GM11168 (cell line): ENCODE data around the gene KIAA1755.

ENCODE experiments used
- in situ Hi-C: fragments of 300-500 bp; cut with MboI; formaldehyde crosslinking; loops from one replicate; pipeline ENCODE4 v1.12.0; 2022; ENCODE audit warnings: low sequenced_read_pairs; ENCODE audit not compliant: unreplicated experiment

KIAA1755 gene

DNA sequence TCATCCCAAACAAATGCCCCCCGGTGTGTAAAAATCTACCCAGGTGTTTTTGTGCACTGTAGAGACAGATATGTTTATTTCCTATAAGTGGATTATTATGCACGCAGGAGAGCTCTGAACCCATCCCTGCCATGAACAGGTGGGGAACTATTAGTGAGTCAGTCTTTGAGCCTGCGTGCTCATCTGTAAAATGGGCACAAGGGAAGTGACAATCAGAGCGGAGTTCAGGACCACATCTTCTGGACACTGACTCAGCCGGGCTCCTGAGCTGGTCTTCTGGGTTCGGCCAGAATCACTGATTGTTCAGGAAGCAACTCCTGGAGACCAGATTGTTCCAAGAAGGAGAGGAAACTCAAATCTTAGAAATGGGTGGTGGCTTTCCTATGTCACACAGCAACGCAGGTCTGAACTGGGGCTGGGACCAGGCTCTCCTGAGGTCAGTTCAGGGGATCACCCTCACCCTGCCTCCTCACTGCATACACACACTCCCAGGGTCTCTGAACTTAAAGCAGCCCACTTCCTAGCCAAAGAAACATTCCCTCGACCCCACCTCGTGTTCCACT lies 68.1 kb downstream of the KIAA1755 start:
- in situ Hi-C loops, result no loop called here

DNA sequence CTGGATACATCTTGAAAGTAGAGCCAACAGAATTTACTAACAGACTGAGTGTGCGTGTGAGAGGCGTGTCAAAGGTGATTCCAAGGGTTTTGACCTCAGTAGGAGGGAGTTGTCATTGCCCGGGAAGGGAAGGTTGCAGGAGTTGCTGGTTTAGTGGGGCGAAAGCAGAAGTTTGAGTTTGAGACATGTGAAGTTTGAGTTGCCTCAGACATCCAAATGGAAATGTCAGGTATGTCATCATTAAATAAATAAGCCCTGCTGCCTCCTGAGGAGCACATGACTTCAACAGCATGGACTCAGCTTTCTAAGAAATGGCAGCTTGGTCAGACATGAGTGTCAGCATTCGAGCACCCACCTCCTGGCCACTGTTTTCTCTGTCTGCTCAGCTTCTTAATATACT lies 68.9 kb downstream of the KIAA1755 start:
- in situ Hi-C loops, result no loop called here

DNA sequence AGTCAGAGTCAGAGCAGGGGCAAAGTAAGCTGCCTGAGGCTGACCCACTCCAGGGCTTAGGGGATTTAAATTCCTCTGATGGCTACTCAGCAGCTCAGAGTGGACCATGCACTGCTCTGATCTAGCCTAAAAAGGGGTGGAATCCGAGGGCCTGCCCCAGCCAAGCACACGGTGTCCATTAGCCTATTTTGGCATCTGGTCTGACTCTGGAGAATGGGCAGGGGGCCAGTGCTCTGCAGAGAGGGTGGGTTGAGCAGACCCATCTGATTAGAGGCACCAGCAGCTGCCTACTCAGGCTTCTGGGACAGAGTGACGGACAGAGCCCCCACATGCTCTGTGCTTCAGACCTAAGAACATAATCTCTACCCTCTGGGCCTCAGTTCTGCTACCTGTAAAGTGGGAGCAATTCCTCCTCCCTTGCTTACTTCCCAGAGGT lies 69.6 kb downstream of the KIAA1755 start:
- in situ Hi-C loops, result no loop called here

DNA sequence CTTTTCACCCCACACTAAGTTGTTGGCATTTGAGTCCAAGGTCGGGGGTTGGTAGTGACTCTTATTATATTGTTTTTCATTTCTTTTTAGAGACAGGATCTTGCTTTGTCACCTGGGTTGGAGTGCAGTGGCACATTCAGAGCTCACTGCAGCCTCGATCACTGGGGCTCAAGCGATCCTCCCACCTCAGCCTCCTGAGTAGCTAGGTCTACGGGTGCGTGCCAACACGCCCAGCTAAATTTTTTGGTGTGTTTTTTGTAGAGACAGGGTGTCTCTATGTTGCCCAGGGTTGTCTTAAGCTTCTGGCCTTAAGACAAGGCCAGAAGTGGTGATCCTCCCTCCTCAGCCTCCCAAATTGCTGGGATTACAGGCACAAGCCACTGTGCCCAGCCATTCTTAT lies 70.4 kb downstream of the KIAA1755 start:
- in situ Hi-C loops, result no loop called here

DNA sequence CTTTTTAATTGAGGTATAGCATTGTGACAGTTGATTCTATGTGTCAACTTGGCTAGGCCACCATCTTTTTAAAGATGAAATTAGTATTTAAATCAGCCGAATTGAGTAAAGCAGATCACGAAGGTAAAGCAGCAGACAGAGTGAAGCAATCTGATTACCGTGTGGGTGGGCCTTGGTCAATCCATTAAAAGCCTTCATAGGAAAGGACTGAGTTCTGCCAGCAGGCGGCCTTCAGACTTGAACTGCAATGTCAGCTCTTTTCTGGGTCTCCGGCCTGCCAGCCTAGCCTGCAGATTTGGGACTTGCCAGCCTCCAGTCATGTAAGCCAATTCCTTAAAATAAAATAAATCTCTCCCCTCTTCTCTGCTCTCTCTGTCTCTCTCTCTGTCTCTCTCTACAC lies 73.0 kb downstream of the KIAA1755 start:
- in situ Hi-C loops, result no loop called here

DNA sequence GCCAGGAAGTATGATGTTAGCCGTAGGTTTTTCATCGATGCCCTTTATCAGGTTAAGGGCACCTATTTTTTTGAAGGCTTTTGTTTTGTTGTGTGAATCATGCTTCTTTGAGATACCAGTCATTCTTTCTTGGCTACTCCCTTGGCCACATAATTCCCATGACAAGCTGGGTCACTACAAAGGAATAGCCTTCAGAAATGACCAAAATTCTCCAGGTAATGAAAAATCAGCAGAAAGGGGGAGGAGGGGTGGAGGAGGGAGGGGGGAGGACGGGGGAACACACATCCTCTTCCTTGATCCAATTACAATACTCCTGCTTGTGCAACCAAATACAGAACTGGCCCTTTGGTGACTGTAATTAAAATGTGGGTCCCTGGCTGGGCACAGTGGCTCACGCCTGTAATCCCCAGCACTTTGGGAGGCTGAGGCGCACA lies 73.7 kb downstream of the KIAA1755 start:
- in situ Hi-C loops, result no loop called here

DNA sequence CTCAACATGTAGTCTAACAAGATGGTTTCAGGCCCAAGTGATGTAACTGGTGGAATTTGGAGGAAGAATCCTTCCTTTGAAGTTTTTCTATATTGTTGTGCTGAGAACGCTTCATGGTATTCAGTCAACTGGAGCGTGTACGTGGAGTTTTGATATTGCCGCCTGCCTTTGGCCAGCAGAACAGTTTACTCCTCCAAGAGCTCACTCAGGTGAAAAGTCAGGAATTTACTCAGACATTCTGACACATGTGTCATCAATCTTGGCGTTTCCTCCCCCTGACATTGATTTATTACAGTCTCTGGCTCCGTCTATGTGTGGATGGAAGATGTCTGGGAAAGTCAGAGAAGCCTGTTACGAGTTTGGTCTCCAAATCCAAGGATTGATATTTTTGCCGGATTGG lies 76.4 kb downstream of the KIAA1755 start:
- in situ Hi-C loops, result no loop called here

DNA sequence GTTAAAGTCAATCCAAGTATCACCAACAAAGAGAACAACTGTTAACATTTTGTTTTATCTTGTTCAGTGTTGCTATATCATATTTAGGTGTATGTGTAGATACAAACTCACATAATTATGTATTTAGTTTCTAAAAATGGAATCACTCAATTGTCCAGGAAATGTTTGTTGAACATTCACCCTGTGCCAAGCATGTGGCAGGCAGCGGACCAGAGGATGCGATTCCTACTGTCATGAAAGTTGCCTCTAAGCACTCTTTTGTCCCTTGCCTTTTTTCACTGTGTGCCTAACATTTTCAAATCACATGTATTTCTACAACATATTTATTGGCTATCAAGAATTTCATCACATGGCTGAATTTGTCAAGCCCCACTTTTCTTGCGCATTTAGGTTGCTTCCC lies 78.6 kb downstream of the KIAA1755 start:
- in situ Hi-C loops, result no loop called here

DNA sequence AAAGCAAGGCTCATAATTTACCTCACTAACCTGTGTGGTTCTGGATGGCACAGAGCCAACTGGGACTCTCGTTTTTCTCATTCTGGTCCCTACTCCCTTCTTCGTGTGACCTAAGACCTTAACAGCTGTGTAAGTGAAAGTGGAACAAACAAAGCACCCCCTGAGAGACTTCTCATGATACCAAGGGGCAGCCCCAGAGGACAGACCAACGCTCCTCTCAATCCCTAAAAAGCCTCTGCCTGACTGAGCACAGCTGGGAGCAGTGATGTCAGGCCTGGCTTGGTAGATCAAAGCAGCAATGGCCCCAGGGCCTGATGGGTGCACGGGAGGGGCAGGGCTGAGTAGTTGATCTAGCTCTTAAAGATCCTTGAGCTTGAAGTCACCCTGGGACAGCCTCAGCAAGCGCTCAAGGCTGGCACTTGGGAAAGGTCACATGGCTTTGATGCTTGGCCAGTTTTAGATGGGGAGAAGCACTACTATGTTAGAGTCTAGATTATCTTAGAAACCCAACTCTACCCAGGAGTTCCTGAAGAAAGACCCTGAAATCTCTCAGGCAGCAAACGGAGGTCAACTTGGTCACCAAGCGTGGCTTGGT lies 79.2 kb downstream of the KIAA1755 start:
- in situ Hi-C loops, result no loop called here

DNA sequence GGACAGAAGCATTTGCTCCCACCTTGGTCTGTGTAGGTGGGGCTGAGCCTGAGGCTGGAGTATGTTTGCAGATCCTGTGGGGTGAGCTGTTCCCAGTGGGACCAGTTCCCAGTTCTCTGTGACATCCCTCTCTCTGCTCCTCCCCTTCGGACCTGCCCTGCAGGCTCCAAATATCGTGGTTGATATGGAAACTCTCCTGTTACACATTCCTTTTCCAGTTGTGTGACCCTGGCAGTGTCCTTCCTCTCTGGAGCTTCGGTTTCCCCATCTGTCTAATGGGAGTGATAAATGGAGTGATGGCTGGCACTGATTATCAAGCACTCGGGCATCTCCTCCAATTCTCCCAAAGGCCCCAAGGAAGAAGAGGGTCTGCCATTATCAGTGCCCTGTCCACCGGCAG lies 79.8 kb downstream of the KIAA1755 start:
- in situ Hi-C loops, result no loop called here

DNA sequence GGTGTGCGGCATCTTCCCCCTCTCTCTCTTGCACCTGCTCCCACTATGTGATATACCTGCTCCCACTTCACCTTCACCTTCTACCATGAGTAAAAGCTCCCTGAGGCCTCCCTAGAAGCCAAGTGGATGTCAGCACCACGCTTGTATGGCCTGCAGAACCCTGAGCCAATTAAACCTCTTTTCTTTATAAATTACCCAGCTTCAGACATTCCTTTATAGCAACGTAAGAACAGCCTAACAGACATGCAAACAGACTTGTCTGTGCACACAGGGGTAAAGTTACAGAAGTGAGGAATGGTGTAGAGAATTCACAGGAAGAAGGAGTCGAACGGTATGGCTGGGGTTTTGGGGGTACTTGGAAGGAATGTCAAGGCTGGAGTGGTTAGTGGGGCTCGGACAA lies 80.7 kb downstream of the KIAA1755 start:
- in situ Hi-C loops, result no loop called here

DNA sequence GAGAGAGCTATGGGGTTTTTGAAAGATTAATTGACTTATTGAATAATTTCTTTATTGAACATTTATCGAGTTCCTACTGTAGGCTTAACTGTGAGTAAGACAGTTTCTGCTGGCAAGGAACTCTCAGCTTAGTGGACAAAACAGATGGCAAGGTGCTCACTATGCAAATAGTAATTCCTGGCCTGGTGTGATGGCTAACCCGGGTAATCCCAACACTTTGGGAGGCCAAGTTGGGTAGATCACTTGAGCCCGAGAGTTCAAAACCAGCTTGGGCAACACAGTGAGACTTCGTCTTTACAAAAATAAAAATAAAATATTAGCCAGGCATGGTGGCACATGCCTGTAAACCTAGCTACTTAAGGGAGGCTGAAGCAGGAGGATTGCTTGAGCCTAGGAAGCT lies 82.0 kb downstream of the KIAA1755 start:
- in situ Hi-C loops, result no loop called here

DNA sequence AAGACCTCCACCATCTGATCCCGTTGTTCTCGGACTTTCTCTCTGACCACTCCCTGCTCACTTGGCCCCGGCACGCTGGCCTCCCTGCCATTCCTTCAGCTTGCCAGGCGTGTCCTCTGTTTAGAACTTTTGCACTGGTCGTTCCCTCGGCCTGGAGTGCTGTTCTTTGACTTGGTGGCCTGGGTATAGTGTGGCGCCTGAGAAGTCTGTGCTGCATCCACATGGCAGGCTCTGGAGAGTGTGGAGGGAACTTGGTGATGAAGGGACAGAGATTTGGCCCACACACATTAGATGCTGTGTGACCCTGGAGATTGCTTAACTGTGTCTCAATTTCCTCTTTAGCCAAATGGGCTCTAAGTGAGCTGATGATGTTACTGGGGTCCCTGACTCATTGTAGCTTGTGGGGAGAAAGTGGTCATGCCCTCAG lies 82.5 kb downstream of the KIAA1755 start:
- in situ Hi-C loops, result no loop called here

DNA sequence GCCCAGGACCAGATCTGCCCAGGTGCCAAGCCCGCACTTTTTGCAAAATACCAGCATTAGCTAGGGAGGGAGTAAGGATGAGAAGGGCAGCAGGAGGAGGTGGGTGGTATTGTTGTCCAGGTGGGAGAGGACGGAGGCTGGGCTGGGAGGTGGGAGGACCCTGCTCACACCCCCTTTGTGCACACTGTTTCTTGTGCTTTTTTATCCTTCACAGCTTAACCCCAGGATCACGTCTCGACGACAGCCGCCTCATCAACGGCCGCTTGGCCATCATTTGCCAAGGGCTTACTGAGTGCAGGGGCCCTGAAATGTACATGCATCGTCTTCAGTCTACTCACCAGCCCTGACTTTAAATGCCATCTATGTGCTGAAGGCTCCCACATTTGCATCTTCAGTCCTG lies 83.3 kb downstream of the KIAA1755 start:
- in situ Hi-C loops, result no loop called here

DNA sequence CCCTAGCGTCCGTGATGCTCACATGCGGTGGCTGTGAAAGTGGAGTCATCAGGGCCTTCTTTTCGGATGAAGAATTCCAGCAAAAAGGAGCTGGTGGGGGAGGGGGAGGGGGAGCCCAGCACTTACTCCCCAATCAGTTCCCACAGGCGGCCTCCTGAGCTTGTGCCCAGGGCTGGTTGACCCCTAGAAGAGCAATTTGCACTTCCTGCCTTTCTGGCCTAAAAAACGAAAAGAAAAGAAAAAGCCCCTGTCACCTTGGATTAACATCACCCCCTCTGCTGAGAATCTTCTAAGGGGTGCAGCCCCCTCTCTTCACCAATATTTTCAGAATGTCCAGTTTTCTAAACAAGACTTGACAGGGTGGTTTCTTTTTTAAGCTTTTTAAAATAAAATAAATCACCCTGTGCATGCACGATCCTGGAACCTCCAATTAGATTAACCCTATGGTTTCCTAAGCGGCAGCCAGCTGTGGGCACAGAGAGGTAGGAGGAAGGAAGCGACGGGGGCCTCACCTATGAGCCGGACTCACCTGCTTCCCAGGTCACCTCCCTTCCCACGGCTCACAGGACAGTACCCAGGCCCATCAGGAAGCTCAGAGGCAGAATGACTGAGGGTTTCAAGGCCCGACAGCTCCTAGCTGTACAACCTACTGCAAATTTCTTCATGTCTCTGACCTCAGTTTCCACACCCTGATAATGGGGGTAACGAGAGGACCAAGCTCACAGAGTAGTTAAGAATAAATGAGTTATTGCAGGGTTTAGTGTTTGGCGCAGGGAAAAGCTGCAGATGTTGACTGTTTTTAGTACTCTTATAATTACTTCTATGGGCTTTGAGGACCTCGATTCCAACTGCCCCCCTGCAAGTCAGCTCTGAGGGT lies 85.0 kb downstream of the KIAA1755 start:
- in situ Hi-C loops, result no loop called here

DNA sequence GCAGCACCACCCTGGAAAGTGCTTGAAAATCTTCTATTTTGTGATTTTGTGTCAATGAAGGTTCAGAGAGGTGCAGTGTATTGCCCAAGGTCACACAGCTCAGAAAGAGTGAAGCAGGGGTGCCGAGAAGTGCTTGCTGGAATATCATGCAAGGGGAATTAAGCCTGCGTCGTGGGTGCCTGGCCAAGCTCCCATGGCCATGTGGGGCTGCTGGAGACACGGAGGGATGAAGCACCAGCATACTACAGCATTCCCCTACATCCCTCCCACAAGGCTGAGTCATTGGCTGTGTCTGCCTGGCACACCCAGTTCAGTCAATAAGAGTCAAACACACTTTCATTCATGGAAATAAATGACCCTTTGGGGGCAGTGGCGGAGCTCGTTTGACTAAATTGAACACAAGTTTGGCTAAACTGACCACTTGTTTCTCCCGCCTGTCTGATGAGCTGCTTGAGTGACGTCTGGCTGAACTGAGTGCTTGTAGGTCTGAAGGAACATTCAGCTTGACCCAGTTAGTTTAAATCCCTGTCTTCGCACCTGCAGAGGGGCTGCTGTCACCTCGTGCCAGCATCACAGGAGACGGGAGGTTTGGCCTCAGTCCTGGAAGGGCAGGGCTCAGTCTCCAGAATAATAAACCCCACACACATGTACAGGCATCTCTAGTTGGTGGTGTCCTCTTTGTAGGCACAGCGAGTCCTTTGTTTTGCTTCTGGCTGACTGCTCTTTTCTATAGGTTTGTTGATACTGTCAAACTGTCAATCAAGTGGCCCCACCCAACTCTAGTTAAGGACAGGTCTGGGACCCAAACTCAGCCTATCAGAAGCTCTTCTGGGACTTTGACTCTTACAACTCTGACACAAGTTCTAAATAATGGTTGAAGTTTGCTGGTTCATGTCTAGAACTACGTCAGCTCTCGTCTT lies 87.0 kb downstream of the KIAA1755 start:
- in situ Hi-C loops, result no loop called here

DNA sequence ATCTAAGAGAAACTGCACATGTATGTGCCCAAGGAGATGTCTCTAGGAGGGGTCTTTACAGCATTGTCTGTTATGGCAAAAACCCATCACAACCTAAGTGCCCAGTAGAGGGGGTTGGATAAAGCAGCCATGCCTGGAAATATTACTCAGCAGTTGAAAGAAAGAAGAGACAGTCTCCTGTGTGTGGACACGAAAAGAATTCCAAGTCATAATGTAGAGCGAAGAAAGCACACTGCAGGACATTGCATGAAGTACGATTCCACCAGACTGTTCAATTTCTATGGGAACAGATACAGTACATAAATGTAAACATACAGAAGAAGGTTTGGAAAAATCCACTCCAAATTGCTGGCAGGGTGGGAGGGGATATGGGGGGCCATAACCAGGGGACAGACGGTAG lies 88.1 kb downstream of the KIAA1755 start:
- in situ Hi-C loops, result no loop called here

DNA sequence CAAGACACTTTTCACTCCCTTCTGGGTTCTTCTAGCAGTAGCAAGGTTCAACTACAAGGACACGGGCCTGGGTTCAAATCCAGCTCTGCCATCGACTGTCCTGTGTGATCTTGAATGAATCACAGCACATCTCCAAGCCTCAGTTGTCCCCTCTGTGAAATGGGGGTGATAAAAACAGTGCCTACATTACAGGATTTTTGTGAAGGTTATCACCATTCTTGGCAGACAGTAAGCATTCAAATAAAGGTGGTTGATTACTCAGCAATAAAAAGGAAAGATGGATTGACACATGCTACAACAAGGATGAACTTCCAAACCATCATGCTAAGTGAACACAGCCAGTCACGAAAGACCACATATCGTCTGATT lies 88.9 kb downstream of the KIAA1755 start:
- in situ Hi-C loops, result no loop called here

DNA sequence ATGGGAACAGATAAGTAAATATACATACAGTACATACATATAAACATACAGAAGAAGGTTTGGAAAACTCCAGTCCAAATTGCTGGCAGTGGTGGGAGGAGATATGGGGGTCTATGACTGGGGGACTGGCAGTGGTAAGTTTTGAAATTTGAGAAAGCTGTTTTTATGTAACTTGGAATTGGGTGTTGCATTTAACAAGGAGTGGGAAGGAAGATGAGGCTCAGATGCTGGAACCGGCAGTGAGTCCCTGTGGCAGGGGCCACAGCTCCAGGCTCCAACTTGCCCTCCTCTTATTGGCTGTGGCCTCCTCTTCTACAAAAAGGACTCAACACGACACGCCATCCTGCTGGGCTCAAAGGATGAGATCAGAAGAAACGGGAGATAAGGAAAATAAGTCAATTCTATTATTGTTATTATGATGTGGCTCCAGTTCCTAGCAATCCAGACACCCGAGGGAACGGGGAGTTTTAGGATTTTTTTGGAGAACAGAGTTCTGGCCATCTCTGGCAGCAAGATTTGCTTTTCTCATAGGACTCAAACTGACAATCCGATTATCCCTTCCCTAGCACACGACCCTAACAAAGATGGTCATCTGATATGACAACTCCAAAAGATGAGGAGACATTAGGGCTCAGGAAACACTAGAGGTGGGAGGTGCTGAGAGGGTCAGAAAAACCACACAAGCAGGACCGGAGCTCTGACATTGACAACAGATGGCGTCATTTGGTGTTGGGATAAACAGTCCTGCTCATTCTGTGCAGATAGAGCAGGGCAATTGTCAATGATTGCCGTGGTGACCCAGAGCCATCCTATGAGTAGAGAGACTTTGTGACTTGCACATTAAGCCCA lies 89.5 kb downstream of the KIAA1755 start:
- in situ Hi-C loops, result no loop called here
